ENCODE results near the gene KAT6B. TPM values are rescaled to one million over a fixed set of nuclear protein-coding genes. Genes with fewer than 3 reads are reported as not detected.

Gene KAT6B
- total and polyA plus RNA-seq, 2 of the 8 experiments (the other 6 are each of a cell fraction or from before 2014, with no cell fraction given): 7.3 to 30.8 TPM

DNA sequence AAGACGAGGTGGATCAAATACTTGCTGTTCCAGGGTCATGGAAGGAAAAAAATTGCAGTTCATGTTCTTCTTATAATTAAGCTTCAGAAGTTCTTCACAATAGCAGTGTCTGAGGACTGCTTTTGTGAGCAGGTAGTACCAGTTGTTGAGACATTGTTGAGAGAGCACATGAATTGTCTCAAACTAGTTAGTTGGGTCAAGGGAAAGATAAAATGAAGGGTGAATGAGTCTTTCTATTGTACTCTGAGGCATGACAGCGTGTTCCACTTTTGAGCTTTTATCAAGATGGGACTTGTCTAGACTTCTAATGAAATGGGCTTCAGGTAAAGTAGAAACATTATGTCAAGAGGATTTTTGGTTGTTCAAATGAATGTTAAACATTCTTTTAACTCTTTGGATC is 26.0 kb downstream of the KAT6B start:
- no peak overlapping the region for H3K14ac ChIP-seq (ENCODE audit: insufficient read length)
- CTCF ChIA-PET (ENCODE audit: partially characterized antibody): no interaction called here
- no peak for DNase-seq (ENCODE audit: low read depth in 1 of 2, low spot score in 2 of 2)
- H2BK15ac ChIP-seq (ENCODE audit: low read length): no peak overlapping the region
- H2BK5ac ChIP-seq (ENCODE audit: low read depth, low read length): no peak overlapping the region
- H4K91ac ChIP-seq (replicated peaks; ENCODE audit: insufficient read length, low read length): no peak overlapping the region
- H2BK120ac ChIP-seq (replicated peaks; ENCODE audit: low read depth, low read length): no peak overlapping the region
- no peak overlapping the region for H3K4me2 ChIP-seq (ENCODE audit: insufficient read depth in 1 of 2, low read depth in 2 of 2, low read length in 2 of 2)
- H3K27me3 ChIP-seq (replicated peaks in 1 of 4; ENCODE audit: control insufficient read depth in 3 of 4, extremely low read depth in 1 of 4, insufficient read depth in 3 of 4, low read length in 3 of 4): no peaks in the 10 kb centered on the region
- no peaks in the 10 kb centered on the region for H3K9me3 ChIP-seq (ENCODE audit: insufficient read depth in 2 of 2, low read depth in 1 of 2, low read length in 1 of 2)
- H4K20me1 ChIP-seq (replicated peaks in 1 of 2; ENCODE audit: control insufficient read depth in 1 of 2, insufficient read depth in 2 of 2, low read length in 2 of 2): no peaks in the 10 kb centered on the region
- no peak overlapping the region for H3K4ac ChIP-seq (replicated peaks; ENCODE audit: insufficient read length, low read depth, low read length)
- POLR2A ChIA-PET (ENCODE audit: partially characterized antibody): no interaction called here
- H3K23me2 ChIP-seq (ENCODE audit: low read depth, low read length): no peaks in the 10 kb centered on the region
- no peak overlapping the region for H2AK5ac ChIP-seq (ENCODE audit: low read depth, low read length)
- no peak overlapping the region for H4K8ac ChIP-seq (ENCODE audit: extremely low read depth, insufficient read depth, low read length)
- no peak overlapping the region for H3K18ac ChIP-seq (ENCODE audit: extremely low read depth, low read length)
- H3K23ac ChIP-seq (ENCODE audit: insufficient read length): no peak overlapping the region
- peaks cover 0 to 69% of the 10 kb centered on the region in 2 experiments; a peak in 2 of 4 replicates for H3K79me2 ChIP-seq (ENCODE audit: control insufficient read depth in 1 of 2, insufficient read depth in 2 of 2, low read length in 2 of 2)
- no peak overlapping the region for H3K27ac ChIP-seq (ENCODE audit: low read depth, low read length)
- no peak overlapping the region for H3K9ac ChIP-seq (replicated peaks in 1 of 4; ENCODE audit: extremely low read depth in 1 of 4, low read depth in 3 of 4, low read length in 3 of 4)
- no peak overlapping the region for H2BK12ac ChIP-seq (ENCODE audit: low read depth, low read length)
- TF ChIP-seq ATF2 (IDR thresholded peaks at IDR 0.05; ENCODE audit: low read length) (no peak), SP2 (IDR thresholded peaks at IDR 0.05; ENCODE audit: low read length) (no peak), CHD2 (IDR thresholded peaks at IDR 0.05; ENCODE audit: low read length) (no peak), CTBP2 (IDR thresholded peaks at IDR 0.05; ENCODE audit: borderline replicate concordance, insufficient read depth, insufficient read length, low read length) (no peak), JUN (IDR thresholded peaks at IDR 0.05; ENCODE audit: low read depth, low read length) (no peak), RXRA (IDR thresholded peaks at IDR 0.05; ENCODE audit: insufficient read depth, low read depth, low read length) (no peak)
- H3K36me3 ChIP-seq (ENCODE audit: control insufficient read depth in 2 of 4, insufficient read depth in 4 of 4, low read length in 3 of 4): no peaks in the 10 kb centered on the region
- 81% methylated on average over 2 of the region's 2 CpGs; no CpG with 5 or more reads in 1 of the 2 experiments for WGBS, 2 experiments (ENCODE audit: extremely low coverage in 1 of 2, insufficient coverage in 1 of 2, insufficient read length in 1 of 2, insufficient replicate concordance in 2 of 2, low coverage in 1 of 2, low lambda C conversion rate in 2 of 2, missing lambda C conversion rate in 1 of 2)
- no peak overlapping the region for H4K5ac ChIP-seq (ENCODE audit: insufficient read length, low read depth, low read length)
- no peak overlapping the region for H2BK20ac ChIP-seq (ENCODE audit: low read length)
- H3K79me1 ChIP-seq (ENCODE audit: low read depth, low read length): peaks cover 4% of the 10 kb centered on the region
- peaks cover 0 to 2% (median under 1%) of the 10 kb centered on the region in 4 experiments; a peak in 2 of 7 replicates for H3K4me1 ChIP-seq (replicated peaks in 1 of 4; ENCODE audit: control insufficient read depth in 3 of 4, insufficient read depth in 4 of 4, low read length in 3 of 4)
- no peak for FAIRE-seq
- H2AFZ ChIP-seq (ENCODE audit: low read length): no peak overlapping the region
- H3K4me3 ChIP-seq (ENCODE audit: extremely low read depth in 1 of 4, insufficient read depth in 2 of 4, low read depth in 3 of 4, low read length in 4 of 4): no peak overlapping the region
- no peak overlapping the region for H3K56ac ChIP-seq (replicated peaks; ENCODE audit: insufficient read length, low read depth, low read length)

All from H1 (cell line).